HG03469 (cell line): Measurements from ENCODE around the gene ENTPD2.
"Not testable (repeated sequence)": the region's sequence is repeated elsewhere in the genome, so short reads cannot be mapped to it uniquely, and the experiment has no call there.

Experiments
- ATAC-seq: cut with Tn5 transposase; IDR thresholded peaks from one replicate; pipeline ENCODE4 v1.9.1; 2021; ENCODE audit warnings: mild to moderate bottlenecking, moderate library complexity, moderate number of reproducible peaks; ENCODE audit not compliant: unreplicated experiment

ENTPD2 gene

DNA sequence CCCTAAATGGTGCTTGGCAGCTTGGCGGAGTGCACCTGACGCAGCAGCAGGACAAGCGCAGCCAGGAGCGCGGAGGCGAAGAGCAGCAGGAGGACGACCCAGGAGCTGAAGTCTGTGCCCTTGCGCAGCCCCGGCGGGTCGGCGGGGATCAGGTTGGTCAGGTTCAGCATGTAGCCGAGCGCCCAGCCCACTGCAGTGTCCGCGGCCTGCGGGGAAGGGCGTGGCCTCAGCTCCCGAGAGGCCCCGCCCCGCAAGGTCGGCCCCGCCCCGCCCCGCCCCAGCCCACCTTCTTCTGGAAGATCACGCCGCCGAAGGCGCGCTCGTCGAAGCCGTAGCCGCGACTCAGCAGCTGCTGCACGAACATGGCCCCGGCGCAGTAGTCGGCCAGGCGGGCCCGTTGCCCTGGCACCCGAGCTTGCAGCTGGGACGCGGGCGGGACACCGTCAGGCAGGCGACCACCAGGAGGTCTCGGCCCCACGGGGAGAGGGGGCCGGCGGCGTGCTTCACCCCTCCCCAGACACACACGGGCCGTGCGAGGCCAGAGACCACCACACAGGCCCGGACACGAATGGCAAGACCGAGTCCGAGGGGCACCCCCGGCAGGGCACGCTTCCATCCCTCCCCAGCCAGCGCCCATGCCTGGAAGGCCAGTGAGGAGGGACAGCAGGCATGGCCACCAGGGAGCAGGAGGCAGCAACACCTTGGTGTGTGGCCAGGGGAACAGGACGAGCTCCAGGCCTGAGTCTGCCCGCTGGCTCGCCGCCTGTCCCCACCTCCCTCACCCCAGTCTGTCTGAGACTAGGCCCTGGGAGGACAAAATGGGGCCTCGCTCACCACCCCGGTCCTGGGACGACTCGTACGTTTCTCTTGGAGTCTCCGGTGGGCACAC lies 5.0 kb downstream of the ENTPD2 start:
- ATAC-seq: no peak

DNA sequence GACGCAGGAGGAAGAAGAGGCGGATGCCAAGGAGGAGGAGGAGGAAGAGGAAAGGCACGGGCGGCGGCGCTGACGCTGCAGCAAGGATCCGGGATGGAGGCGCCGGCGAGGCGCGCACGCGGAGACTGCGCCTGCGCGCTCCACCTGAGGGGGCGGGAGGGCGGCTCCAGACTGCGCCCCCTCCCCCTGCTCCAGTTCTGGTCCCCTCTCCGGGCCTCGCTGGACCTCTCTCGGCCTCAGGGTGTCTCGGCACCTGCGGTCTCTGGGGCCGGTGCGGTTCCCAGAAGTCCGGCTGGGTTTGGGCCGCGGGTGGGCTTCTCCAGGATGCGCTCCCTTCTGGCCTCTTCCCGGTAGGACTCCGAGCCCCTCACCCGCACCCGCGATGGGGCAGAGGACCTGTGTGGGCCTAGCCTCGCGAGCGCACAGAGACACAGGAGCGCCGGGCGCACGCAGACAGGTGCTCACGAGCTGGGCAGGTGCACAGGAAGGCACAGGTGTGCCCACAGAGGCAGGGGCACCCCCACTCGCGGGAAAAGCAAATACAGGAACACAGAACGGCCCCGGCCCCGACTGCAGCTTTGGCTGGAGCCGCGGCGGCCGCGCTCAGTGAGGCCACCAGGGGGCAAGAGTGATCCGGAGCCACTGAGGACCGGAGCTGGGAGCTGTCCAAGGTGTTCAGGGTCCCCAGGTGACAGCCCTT lies 7.6 kb downstream of the ENTPD2 start, which contains the start of gene NPDC1:
TSS of gene NPDC1 (minus strand) at position 90 of the 700 bp plus-strand sequence. CDS start 188 bp downstream, outside the sequence.
- no peak for ATAC-seq

DNA sequence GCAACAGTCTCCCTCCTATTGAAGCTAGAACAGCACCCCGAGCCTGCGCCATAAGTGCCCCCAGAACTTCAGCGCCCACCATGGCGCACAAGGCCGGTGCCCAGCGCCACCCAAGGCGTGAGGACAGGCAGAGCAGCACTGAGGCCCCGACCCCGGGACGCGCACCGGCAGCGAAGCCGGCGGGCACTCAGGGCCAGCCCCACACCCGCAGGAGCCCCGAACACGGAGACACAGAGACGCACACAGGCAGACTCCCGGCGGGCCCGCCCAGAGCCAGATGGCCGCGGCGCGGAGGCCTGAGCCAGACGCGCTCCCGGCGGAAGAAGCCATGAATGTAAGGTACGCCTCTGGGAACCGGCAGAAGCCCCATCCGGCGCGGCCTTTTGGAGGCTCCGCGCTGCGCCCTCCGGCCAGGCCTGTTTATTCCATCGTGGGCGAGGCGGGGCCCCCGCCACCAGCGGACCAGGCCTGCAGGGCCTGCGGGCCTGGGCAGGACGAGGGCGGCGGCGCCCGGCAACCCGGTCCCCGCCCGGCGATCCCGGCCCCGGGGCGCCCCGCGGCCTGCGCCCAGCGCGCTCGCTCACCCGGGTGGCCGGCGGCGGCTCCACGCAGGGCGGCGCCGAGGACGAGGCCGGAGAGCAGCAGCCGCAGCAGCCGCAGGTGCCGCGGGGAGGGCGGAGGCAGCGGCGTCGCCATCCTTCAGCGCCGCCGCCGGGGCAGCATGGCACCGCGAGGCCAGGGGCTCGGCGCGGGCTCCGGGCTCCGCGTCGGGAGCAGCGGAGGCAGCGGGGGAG lies 8.4 kb downstream of the ENTPD2 start:
- ATAC-seq: no peak

DNA sequence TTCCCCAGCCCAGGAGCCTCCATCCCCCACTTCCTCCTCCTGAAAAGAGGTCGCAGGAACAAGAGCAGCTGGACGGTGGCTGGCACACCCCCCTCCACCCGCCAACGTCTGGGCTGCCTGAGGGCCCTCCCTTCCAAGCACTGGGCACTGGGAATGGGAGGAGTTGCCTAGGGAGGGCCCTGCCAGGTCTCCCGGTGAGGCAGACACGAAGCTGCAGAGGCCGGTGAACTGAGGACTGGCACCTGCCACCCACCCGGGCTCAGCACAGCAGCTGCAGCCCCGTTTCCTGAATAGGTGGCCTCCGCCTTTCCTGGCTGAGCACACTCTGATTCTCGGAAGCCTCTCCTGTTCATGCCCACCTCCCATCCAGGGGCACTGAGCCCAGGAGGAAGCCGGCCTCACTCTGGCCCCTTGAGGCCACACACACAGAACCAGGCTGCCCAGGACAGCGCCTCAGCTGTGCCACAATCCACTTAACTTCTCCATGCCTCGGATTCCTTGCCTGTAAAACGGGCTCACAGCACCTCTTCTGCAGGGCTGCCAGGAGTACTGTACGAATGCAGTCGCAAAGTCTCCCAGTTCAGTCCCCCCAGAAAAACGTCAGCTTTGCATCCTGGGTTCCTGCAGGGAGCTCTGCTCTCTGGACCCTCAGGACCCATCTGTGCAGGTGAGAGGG lies 9.2 kb downstream of the ENTPD2 start:
- ATAC-seq: no peak

DNA sequence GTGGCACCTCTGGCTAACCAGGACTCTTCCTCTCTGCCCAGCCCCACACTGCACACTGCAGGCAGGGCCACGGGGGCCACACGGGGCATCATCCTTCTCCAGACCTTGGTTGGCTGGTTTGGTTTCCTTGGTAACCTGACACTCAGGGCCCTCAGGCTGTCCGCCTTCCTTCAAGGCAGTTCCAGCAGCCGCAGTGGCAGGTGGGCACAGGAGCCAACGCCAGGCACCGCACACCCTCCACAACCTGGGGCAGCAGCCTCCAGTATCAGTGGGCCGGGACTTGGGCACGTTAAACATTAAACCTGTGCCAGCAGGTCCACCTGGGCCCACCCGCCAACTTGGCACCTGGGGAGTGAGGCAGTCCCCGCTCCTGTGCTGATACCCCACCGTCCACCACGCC lies 9.8 kb downstream of the ENTPD2 start:
- ATAC-seq: no peak

DNA sequence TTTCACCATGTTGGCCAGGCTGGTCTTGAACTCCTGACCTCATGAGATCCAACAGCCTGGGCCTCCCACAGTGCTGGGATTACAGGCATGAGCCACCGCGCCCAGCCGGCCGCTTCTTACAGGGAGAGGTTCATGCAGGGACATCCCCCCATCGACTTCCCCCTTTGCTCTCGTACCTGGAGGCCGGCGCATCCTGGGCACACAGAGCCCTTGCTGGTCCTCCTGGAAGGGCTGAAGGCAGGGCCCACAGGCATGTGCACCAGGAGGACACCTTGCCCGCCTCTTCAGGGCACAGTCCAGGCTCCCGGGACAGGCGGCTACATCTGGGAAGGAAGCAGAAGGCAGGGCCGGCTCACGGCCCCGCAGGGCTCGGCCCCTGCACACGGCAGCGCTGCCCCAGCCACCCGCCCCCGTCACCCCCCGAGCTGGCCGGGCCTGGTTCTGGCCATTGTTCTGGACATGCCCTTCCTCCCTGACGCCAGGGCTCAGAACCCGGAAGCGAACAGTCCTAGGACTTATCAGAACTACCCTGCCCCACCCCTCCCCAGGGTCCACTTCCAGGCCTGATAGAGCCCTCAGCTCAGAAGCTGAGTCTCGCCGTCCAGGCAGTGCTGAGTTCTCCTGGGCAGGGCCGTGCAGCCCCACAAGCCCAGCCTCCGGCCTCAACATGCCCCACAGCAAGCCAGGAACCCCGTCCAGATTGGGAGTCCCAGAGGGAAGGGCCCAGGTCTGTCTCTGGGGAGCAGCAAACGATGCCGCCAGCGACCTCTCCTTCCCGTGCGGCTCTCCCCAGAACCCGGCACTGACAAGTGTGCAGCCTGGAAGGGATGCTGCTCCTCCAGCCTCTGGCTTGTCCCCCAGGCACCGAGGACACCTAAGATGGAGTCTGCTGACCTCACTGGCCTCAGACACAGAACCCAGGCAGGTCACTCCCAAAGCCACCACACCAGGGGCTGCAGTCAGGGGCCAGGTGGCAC lies 10.8 kb downstream of the ENTPD2 start:
- ATAC-seq: no peak

DNA sequence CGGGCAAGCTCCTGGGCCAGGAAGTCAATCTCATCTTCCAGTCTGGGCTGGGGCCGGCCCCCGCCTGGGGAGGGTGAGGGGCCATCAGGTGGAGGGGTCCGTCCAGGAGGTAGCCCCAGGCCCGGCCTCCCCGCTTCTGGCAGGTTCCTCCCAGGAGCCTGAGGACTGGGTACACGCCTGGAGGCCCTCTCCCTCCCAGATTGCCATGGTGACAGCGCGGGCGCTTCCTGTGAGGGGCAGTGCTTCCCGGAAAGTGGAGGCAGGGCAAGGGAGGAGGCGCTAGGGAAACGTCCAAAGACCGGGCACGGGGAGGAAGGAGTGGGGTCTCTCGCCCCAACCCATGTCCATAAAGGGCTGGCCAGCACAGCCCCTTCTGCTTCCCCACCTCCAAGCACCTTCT lies 12.7 kb downstream of the ENTPD2 start:
- no peak for ATAC-seq

DNA sequence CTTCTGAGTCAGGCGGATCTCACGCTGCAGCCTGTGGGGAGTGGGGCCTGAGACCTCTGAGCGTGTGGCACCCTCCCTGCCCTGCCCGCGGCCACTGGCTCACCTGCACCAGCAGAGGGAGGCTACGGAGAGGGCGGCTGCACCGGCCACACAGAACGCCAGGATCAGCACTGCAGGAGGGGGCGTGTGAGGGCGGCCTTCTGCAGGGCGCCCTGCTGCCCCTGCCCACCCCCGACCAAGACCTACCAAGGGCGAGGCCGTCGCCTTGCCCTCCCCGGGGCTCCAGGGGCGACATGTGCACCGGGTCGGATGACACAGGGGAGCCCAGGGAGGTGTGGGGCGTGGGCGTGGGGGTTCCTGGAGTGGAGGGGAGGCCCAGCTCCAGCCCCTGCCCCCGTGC lies 13.3 kb downstream of the ENTPD2 start:
- ATAC-seq: no peak

DNA sequence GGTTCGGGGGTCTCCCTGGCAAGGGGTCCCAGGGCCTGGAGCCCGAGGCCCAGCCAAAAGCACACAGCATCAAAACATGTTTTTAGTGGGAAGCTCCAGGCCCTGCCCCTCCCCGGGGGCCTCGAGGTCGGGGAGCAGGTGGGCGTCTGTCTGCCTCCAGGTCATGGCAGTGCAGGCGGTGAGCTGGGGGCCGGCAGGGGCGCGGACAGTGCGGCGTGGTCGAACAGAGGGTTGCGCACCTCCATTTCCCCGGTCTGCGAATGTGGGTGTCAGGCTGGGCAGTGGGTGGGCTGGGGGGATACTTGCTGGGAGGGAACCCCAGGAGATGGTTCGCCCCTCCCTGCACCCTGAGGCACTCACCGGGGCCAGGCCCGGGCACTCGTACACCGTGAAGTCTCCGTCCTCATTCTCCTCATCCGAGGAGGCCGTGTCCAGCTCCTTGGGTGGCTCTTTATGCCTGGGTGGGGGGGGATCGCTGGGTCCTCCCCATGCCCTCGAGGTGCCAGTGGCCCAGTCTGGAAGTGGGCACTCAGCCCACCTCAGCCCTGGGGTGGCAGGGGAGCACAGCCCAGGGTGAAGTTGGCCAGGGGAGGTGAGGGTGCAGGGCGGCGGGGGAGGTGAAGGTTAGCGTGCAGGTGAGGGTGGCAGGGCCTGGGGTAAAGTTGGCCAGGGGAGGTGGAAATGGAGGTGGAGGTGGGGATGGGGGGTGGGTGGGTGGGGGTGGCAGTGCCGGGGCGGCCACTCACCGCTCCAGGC lies 14.1 kb downstream of the ENTPD2 start:
- ATAC-seq: no peak

DNA sequence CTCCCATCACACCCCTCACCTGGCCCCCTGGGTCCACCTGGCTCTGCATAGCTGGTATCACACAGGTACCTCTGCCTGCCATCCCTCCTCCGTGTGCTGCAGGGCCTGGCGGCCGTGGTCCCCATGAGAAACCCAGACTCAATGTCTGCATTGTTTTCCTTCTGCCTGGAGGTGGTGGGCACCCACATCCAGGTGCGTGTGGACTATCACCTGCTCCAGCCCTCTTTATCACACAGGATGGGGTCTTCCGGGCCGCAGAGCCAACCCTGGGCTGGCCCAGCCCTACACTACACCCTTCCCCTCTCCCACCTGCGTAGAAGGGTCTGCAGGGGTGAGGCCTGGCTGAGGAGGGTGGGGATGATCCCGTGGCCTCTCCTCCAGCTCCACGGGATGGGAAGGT lies 14.9 kb downstream of the ENTPD2 start:
- no peak for ATAC-seq

DNA sequence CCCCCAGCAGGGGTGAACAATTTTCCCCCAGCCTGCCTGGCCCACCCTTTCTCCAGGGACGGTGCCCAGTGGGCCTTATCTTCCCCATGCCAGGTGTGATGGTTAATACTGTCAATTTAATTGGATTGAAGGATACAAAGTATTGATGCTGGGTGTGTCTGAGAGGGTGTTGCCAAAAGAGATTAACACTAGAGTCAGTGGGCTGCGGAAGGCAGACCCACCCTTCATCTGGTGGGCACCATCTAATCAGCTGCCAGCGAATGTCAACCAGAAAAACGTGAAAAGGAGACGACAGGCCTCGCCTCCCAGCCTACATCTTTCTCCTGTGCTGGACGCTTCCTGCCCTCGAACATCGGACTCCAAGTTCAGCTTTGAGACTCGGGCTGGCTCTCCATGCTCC lies 16.4 kb downstream of the ENTPD2 start:
- ATAC-seq: no peak

DNA sequence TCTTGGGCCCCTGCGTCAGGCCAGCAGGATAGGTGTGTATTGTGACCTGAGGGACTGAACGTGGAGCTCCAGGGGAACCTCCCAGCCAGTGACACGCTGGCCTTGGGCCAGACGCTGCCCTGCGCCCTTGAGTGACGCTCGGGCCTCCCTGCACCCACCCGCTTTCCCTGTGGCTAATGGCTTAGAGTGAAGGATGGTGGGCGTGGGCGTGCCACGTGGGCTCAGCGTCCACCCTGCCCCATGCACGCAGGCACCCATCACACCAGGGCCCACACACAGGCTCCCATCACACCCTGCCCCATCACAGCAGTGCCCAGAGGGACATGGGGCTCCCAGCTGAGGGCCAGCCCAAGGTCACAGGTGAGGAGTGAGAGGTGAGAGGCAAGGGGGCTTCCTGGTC lies 16.8 kb downstream of the ENTPD2 start:
- no peak for ATAC-seq

DNA sequence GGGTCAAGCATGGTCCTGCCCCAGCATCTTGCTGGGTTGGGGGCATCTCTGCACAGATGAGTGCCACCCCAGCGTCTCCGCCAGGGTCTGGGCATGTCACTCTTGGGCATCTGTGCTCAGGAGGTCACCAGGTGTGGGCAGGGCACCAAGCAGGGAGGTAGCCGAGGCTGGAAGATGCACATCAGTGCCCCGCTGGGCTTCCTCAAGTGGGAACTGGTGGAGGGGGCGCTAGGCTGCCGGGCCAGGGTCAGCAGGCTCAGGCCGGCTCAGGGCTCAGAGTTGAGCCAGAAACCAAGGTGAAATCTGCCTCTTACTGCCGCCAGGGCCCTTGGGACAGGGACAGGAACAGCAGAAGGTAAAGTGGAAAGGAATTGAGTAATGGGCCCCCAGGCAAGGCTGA lies 17.9 kb downstream of the ENTPD2 start:
- no peak for ATAC-seq

DNA sequence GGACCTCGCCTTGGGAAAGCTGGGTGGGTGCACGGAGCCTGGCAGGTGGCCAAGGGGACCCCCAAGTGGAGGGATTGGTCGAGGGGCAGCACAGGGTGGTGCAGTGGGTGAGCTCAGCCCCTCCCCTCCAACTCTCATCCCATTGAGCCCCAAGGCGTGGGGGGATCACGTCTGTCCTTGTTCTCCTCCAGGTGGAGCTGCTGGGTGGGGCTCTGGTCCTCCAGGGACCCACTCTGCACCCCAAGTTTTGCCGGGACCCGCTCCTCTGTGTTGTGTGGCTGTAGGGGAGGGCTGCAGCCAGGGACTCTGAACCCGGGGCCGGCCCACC lies 18.4 kb downstream of the ENTPD2 start:
- ATAC-seq: no peak

DNA sequence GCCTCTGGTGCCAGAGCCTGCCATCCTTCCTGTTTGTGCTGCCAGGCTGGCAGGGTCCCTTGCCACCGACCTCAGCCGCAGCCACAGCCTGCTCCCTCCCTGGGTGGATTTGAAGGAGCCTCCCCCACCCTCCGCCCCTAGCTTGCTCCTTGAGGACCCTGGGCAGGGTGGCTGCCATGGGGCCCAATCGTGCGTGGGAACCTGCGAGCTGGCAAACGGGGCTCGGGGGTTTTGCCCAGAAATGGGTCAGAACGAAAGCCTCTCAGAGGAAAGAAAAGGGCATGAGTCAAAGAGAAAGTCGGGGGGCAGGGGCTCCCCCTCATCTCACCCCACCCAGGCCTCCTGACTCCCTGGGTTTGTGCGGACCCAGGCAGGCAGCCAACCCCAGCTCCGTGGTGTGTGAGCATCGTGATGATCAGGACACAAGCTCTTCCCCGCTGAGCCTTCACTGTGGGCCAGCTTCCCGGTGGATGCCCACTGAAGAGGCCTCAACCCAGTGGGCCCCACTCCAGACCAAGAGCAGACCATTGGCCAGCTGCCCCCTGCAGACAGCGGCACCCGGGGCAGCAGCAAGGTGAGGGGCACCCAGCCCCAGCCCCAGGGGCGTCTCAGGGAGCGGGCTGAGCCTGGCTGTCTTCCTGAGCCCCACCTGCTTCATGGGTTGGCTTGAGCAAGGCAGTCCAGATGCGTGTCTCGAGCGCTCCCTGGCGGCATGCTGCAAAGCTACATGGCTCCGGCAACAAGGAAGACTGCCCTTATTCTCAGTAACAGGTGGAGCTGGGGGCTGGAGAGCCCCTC lies 19.0 kb downstream of the ENTPD2 start:
- ATAC-seq: no peak

DNA sequence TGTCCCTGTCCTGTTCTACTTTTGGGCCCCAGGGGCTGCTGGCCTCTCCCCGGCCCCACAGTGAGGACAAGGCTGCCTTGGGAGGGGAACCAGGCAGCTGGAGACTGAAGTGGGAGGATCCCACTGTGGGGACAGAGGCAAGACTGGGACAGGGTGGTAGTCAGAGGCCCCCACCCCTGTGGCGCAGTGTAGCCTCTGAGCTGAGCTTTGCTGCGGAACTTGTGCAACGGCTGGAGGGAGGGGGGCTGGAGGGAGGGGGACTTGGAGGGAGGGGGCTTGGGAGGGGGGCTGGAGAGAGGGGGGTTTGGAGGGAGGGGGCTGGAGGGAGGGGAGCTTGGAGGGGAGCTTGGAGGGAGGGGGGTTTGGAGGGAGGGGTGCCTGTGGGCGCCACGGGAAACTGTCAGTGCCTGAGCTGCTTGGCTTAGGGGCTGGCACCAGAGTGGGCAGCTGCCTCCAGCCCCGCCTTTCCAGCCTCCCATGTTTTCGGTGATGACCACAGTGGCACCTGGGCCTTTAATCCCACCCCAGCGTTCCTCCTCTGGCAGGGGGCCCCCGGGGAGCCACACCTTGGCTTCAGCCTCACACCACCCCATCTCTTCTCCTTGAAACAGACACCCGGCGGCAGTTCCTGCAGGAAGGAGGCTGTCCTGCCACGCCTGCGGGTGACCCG lies 19.7 kb downstream of the ENTPD2 start:
- ATAC-seq: no peak

DNA sequence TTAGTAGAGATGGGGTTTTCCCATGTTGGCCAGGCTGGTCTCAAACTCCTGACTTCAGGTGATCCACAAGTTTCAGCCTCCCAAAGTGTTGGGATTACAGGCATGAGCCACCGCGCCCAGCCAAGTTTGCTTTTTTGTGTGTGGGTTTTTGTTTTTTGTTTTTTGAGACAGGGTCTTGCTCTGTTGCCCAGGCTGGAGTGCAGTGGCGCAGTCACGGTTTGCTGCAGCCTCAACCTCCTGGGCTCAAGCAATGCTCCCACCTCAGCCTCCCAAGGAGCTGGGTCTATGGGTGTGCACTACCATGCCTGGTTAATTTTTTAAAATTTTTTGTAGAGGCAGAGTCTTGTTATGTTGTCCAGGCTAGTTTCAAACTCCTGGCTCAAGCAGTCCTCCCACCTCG lies 20.4 kb downstream of the ENTPD2 start:
- not testable (repeated sequence) for ATAC-seq

DNA sequence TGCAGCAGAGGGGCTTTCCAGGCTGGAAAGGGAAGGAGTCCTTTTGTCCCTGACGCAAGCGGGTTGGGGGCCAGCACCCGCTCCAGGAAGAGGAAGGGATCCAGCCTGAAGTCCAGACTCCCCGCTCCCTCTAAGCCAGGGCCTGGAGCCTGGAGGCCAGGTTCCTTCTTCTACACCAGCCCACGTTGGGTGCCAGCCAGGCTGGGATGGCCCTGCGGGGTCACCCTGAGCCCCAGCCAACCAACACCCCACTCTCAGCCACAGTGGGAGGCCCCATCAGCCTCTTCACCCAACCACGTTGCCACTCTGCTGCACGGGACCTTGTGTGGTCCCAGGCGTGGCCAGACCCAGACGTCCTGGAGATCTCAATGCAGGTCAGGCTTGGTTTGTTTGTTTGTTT lies 21.0 kb downstream of the ENTPD2 start:
- no peak for ATAC-seq
